Gastrocnemius medialis (tissue), 4 donors: ENCODE results near the gene PGM2.

ENCODE experiments used
- POLR2A ChIP-seq, 2 donors: fragments of 450-650 bp; IDR thresholded peaks; one replicate each; pipeline ENCODE4 v1.6.1; 2017; ENCODE audit warnings: antibody characterized with exemption in 2 of 2, mild to moderate bottlenecking in 2 of 2, moderate library complexity in 2 of 2
- TF ChIP-seq, protein P1 (sequence below), 5 experiments: fragments of 450-650 bp in 3 of 5; fragments of 200-600 bp in 2 of 5; sonication (generic) in 2 of 5; IDR thresholded peaks in 4 of 5; conservative IDR thresholded peaks in 1 of 5; 1 replicate in 4 of 5; 2 replicates in 1 of 5; pipeline ENCODE4 v1.5.1; 2016 to 2019; ENCODE audit warnings: antibody characterized with exemption in 5 of 5, mild to moderate bottlenecking in 3 of 5, moderate library complexity in 3 of 5

- TF ChIP-seq, protein P1, sequence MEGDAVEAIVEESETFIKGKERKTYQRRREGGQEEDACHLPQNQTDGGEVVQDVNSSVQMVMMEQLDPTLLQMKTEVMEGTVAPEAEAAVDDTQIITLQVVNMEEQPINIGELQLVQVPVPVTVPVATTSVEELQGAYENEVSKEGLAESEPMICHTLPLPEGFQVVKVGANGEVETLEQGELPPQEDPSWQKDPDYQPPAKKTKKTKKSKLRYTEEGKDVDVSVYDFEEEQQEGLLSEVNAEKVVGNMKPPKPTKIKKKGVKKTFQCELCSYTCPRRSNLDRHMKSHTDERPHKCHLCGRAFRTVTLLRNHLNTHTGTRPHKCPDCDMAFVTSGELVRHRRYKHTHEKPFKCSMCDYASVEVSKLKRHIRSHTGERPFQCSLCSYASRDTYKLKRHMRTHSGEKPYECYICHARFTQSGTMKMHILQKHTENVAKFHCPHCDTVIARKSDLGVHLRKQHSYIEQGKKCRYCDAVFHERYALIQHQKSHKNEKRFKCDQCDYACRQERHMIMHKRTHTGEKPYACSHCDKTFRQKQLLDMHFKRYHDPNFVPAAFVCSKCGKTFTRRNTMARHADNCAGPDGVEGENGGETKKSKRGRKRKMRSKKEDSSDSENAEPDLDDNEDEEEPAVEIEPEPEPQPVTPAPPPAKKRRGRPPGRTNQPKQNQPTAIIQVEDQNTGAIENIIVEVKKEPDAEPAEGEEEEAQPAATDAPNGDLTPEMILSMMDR (IDR thresholded peaks at IDR 0.05 in 4 of 5, conservative IDR thresholded peaks at IDR 0.05 in 1 of 5) = no peak
- no peak for TF ChIP-seq POLR2A (IDR thresholded peaks at IDR 0.05)
Observed at GRCh38 chr4:37836274-37836673, 9.8 kb downstream of the PGM2 start.
